Fibroblast of the aortic adventitia (primary cell): Measurements from ENCODE around the gene NUMA1. TPM values are rescaled to one million over a fixed set of nuclear protein-coding genes. Genes with fewer than 3 reads are reported as not detected.

ENCODE experiments used
- DNase-seq: peaks from one replicate; pipeline ENCODE4 v3.0.0-alpha.2; 2010; ENCODE audit warnings: low read depth
- H3K4me3 ChIP-seq: 2 replicates; pipeline ENCODE4 v1.5.1; 2011; ENCODE audit warnings: low read depth, mild to moderate bottlenecking, control low read depth, low read length, moderate library complexity
- total RNA-seq: library from RNA; depleted of rRNA; stranded (reverse); fragments of >200 nt; gene quantifications from 2 replicates; pipeline ENCODE4 v1.2.3, GENCODE V29; 2012; ENCODE audit warnings: low replicate concordance
- TF ChIP-seq, protein P1 (sequence below): IDR thresholded peaks from 2 replicates; pipeline ENCODE4 v1.5.1; 2011; ENCODE audit warnings: mild to moderate bottlenecking, low read length, control low read depth, inconsistent platforms; ENCODE audit not compliant: insufficient read depth

NUMA1 gene
- total RNA-seq, 1 donor: 134 TPM

DNA sequence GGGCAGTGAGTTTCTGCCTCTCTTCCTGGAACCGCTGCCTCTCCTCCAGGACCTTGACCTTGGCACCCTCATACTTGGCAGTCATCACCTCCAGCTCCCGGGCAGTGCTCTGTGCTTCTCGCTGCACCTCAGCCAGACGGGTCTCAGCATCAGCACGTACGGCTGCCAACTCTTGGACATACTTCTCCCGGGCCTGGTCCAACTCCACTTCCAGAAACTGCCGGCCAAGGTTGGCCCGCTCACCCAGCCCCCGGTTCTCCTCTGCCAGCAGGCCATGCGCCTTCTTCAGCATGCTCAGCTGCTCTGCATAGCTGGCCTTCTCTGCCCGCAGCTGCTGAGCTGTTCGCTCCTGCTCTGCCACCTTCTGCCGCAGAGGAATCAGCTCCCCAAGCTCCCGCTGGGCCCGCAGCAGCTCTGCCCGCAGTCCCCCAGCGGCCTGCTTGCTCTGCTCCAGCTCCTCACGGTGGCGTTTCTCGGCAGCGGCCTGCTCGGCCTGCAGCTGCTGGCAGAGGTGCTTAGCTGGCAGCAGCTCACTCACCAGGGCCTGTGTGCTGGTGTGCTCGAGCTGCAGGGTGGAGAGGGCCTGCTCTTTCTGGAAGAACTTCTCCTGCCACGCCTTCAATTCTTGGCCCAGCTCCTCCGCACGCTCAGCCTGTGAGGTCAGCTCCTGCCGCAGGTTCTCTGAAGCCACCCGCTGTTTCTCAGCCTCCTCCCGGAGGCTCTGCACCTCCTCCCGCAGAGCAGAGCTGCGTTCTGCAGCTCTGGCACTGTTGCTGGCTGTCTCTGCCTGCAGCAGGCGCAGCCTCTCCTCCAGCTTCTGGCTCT lies 67.2 kb downstream of the NUMA1 start:
- no peak overlapping the region for H3K4me3 ChIP-seq
- TF ChIP-seq, protein P1, sequence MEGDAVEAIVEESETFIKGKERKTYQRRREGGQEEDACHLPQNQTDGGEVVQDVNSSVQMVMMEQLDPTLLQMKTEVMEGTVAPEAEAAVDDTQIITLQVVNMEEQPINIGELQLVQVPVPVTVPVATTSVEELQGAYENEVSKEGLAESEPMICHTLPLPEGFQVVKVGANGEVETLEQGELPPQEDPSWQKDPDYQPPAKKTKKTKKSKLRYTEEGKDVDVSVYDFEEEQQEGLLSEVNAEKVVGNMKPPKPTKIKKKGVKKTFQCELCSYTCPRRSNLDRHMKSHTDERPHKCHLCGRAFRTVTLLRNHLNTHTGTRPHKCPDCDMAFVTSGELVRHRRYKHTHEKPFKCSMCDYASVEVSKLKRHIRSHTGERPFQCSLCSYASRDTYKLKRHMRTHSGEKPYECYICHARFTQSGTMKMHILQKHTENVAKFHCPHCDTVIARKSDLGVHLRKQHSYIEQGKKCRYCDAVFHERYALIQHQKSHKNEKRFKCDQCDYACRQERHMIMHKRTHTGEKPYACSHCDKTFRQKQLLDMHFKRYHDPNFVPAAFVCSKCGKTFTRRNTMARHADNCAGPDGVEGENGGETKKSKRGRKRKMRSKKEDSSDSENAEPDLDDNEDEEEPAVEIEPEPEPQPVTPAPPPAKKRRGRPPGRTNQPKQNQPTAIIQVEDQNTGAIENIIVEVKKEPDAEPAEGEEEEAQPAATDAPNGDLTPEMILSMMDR: peak; percentile 40
- peak; percentile 97 for DNase-seq

DNA sequence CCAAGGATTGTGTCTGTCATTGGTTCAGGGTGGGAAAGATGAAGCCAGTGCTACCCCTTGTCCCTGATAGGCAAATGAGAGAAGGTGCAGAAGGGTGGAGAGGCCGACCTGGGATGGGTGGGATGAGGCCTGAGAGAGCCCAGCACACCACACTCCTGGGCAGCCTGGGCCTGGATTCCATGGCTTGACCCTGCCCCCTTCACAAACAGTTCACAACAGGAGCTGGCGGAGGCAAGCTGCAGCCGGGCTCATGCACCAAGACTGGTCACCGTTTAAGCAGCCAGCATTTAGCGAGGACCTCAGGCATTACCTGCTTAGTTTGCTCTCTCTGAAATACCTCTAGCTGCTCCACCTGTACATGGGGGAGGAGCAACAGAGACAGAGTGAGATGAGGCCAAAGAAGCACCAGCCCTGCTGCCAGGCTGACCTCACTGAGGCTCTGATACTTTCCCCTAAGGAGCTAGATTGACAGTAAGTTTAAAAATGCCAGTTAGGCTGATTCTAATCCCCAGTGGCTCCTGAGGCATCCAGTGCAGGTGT lies 68.2 kb downstream of the NUMA1 start:
- TF ChIP-seq, protein P1: no peak
- DNase-seq: no peak

DNA sequence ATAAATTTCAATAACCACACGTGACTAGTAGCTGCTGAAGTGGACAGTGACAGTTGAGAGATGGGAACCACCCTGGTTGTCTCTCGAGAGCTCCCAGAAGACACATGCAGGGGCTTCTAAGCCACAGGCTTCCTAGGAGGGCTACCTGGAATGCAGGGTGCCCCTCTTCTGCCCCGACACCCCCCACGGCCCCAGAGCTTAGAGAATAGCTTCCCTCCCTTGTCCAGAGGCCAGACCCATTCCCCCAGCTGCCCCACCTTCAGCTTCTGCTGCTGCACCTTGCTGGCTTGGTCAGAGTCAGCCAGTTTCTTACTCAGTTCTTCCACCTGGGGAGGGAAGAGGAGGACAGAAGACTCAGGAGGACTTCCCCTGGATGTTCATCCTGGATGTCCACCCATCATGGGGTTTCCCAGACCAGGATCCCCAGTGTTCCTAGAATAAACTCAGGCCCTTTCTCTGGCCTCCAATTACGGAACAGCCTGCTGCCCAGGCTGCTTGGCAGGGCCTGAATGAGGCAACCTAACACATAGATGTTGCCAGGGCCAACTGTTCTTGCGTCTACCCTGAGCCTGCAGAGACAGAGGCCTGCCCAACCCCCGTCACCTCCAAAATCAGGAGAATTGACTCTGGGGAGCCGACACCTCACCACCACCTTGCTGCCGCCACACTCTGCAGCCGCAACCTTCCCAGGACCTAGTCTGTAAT lies 69.7 kb downstream of the NUMA1 start:
- TF ChIP-seq, protein P1: no peak

More for the DNA sequence above, 68.2 kb downstream of the NUMA1 start:
- no peak overlapping the region for H3K4me3 ChIP-seq

DNA sequence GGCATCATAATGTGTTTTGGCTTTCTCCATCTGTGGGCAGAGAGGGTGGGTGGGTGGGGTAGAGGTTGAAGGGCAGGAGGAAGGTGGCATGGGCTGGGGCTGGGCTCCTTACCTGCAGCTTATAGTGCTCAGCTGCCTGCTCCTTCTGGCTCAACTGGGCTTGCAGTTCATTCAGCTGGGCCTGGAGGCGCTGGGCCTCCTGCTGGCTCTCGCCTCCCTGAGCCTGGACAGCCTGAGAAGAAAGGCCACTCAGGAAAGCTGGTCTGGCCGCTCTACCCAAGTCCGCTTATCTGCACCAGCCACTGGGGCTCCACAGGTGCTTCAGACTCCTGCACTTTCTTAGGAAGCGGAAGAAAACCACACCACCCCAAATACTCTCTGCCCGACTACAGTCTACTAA lies 71.2 kb downstream of the NUMA1 start:
- TF ChIP-seq, protein P1: no peak
- no peak for DNase-seq
- H3K4me3 ChIP-seq: no peak overlapping the region

More for the DNA sequence above, 69.7 kb downstream of the NUMA1 start:
- H3K4me3 ChIP-seq: no peak overlapping the region
- no peak for DNase-seq

DNA sequence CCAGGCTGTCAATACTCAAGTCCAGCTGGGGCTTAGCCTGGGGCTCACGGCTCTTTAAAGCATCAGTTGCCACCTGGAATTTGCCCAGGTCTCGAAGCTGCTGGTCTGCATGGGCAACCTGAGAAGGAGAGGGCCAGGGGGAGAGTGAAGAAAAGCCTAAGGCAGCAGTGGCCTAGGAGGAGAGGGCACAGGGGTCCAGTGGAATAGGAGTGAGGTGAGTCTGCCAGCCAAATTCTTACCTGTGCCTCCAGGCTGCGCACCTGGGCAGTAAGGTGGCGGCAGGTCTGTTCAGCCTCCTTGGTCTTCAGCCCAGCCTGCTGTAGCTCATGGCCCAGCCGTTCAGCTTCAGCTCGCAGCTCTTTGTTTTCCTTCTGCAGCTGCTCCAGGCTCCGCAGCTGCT lies 71.6 kb downstream of the NUMA1 start:
- H3K4me3 ChIP-seq: no peak overlapping the region
- TF ChIP-seq, protein P1: no peak
- DNase-seq: no peak

DNA sequence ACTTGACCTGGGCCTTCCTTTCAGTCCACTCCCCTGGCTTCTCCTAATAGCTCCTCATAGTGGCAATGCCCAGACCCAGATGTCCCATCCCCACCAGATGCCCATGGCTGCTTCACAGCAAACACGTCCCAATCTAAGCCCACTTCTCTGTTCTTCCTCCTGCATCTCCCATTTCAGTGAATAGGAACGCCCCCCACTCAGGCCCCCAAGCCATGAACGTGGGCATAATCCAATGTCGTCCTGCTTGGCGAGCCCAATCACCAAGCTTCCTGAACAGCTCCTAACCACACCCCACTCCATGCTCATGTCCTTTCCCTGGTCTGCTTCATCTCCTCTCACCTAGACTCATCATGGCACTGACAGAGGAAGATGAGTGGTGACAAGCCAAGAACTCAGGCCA lies 72.8 kb downstream of the NUMA1 start:
- DNase-seq: no peak
- H3K4me3 ChIP-seq: no peak overlapping the region
- TF ChIP-seq, protein P1: no peak
